A549 (cell line): Measurements from ENCODE around the gene PDE10A. TPM values are rescaled to one million over a fixed set of nuclear protein-coding genes. Genes with fewer than 3 reads are reported as not detected.
A peak's percentile ranks its signal among the peaks of the same experiment; 100 is the strongest.

ENCODE experiments used
- ATAC-seq, 2 experiments: fragments of 200-7000 bp in 1 of 2; fragments of >200 bp in 1 of 2; cut with Nextera tagmentation in 1 of 2; cut with Tn5 transposase in 1 of 2; 3 replicates each; pipeline versions ENCODE4 v1.8.0 to v1.9.1; 2018 to 2020; ENCODE audit warnings: mild to moderate bottlenecking in 1 of 2, moderate library complexity in 1 of 2
- CTCF ChIA-PET: fragments of 300-600 bp; sonication (Branson Sonifier 250); formaldehyde crosslinking; extraction: SDS; loops from one replicate; lab custom pipeline; 2021; ENCODE audit warnings: antibody characterized with exemption, inconsistent platforms; lab: Yijun Ruan, JAX
- POLR2A ChIA-PET: fragments of 350-600 bp; formaldehyde crosslinking; extraction: SDS; loops from one replicate; lab custom pipeline; 2021; ENCODE audit warnings: antibody characterized with exemption, inconsistent platforms; lab: Yijun Ruan, JAX
- DNase-seq, 2 experiments: peaks; one replicate each; pipeline versions ENCODE4 v3.0.0 to v3.0.0-alpha.2; 2011 to 2016; ENCODE audit warnings: low read depth in 1 of 2, low spot score in 1 of 2
- FAIRE-seq: peaks from 2 replicates; lab custom pipeline; 2011; peaks lifted over from hg19 to GRCh38; lab: Jason Lieb, UNC
- H3K27ac ChIP-seq, 2 experiments: fragments of >200 bp; sonication (Bioruptor Twin); formaldehyde crosslinking; 3 replicates each; pipeline ENCODE4 v1.5.1; 2016 to 2017
- H3K4me1 ChIP-seq: fragments of >200 bp; sonication (Bioruptor Twin); formaldehyde crosslinking; 3 replicates; pipeline ENCODE4 v1.6.1; 2016
- H3K4me2 ChIP-seq: fragments of >200 bp; sonication (Bioruptor Twin); formaldehyde crosslinking; 3 replicates; pipeline ENCODE4 v1.6.1; 2016
- H3K4me3 ChIP-seq: fragments of >200 bp; sonication (Bioruptor Twin); formaldehyde crosslinking; 3 replicates; pipeline ENCODE4 v1.5.1; 2016
- H3K9me3 ChIP-seq: fragments of >200 bp; sonication (Bioruptor Twin); formaldehyde crosslinking; 3 replicates; pipeline ENCODE4 v1.6.1; 2016
- BHLHE40 ChIP-seq: IDR thresholded peaks from 2 replicates; pipeline ENCODE4 v1.6.1; 2012; ENCODE audit warnings: low read depth, low read length, inconsistent platforms
- ESRRA ChIP-seq: fragments of 150-350 bp; IDR thresholded peaks from 2 replicates; pipeline ENCODE4 v1.6.1; 2014; ENCODE audit warnings: mild to moderate bottlenecking, low read length, borderline replicate concordance
- FOSL2 ChIP-seq, 2 experiments: fragments of 450-650 bp in 1 of 2; fragments of >200 bp in 1 of 2; sonication (Bioruptor Twin) in 1 of 2; formaldehyde crosslinking; IDR thresholded peaks; 2 replicates each; pipeline versions ENCODE4 v1.5.0 to v1.6.1; 2016 to 2020; ENCODE audit warnings: mild to moderate bottlenecking in 1 of 2, moderate library complexity in 1 of 2
- FOXS1 ChIP-seq: fragments of 250-450 bp; sonication (Bioruptor Pico); IDR thresholded peaks from 2 replicates; pipeline ENCODE4 v1.5.0; 2020; ENCODE audit warnings: mild to moderate bottlenecking, moderate library complexity
- JUNB ChIP-seq: fragments of >200 bp; sonication (Bioruptor Twin); formaldehyde crosslinking; IDR thresholded peaks from 2 replicates; pipeline ENCODE4 v1.6.1; 2016
- KDM5A ChIP-seq: fragments of 200-600 bp; sonication (generic); IDR thresholded peaks from 2 replicates; pipeline ENCODE4 v1.6.1; 2016; ENCODE audit warnings: antibody characterized with exemption, mild to moderate bottlenecking
- MAFK ChIP-seq: fragments of 450-650 bp; IDR thresholded peaks from 2 replicates; pipeline ENCODE4 v1.6.1; 2014; ENCODE audit not compliant: partially characterized antibody
- NPAS2 ChIP-seq: fragments of 250-450 bp; sonication (Bioruptor Pico); IDR thresholded peaks from 2 replicates; pipeline ENCODE4 v1.8.0; 2022; ENCODE audit warnings: mild to moderate bottlenecking, moderate library complexity, borderline replicate concordance
- NR3C1 ChIP-seq: fragments of >200 bp; sonication (Bioruptor Twin); formaldehyde crosslinking; IDR thresholded peaks from 3 replicates; pipeline ENCODE4 v1.6.1; 2017
- POLR2AphosphoS2 ChIP-seq: conservative IDR thresholded peaks from 2 replicates; pipeline ENCODE4 v1.6.1; 2012; ENCODE audit warnings: low read length, improper control_type of control experiment, inconsistent platforms
- SREBF2 ChIP-seq: fragments of 450-650 bp; IDR thresholded peaks from 2 replicates; pipeline ENCODE4 v1.6.1; 2014; ENCODE audit warnings: mild to moderate bottlenecking, moderate library complexity
- ZFP36 ChIP-seq: fragments of 450-650 bp; IDR thresholded peaks from 2 replicates; pipeline ENCODE4 v1.6.1; 2014; ENCODE audit warnings: borderline replicate concordance; ENCODE audit not compliant: partially characterized antibody
- WGBS: methylation state at CpG from one replicate; pipeline ENCODE4 v1.1.6; 2017; ENCODE audit errors: missing lambda C conversion rate; 5-methylcytosine and 5-hydroxymethylcytosine counted together
- polyA plus RNA-seq, 4 experiments: library from polyadenylated mRNA; depleted of rRNA in 3 of 4; stranded (reverse); fragments of >200 nt; fragmentation: RNase III in 1 of 4; extraction: RNeasy Plus Mini Kit Qiagen cat#74134 plus additional on column Dnase treatment in 1 of 4; gene quantifications; 2 replicates in 3 of 4; 3 replicates in 1 of 4; pipeline ENCODE4 v1.2.3, GENCODE V29; 2011 to 2017
- TF ChIP-seq, protein P1 (sequence below): IDR thresholded peaks from 2 replicates; pipeline ENCODE4 v1.6.1; 2012
- TF ChIP-seq, protein P2 (sequence below): fragments of 450-650 bp; IDR thresholded peaks from 2 replicates; pipeline ENCODE4 v1.6.1; 2014; ENCODE audit warnings: antibody characterized with exemption
- TF ChIP-seq, protein P3 (sequence below): fragments of >200 bp; sonication (Bioruptor Twin); formaldehyde crosslinking; IDR thresholded peaks from 3 replicates; pipeline ENCODE4 v1.6.1; 2016
- TF ChIP-seq, protein P4 (sequence below): fragments of >200 bp; sonication (Bioruptor Twin); formaldehyde crosslinking; IDR thresholded peaks from 3 replicates; pipeline ENCODE4 v1.5.1; 2016
- TF ChIP-seq, protein P5 (sequence below): fragments of 250-450 bp; sonication (Bioruptor Pico); IDR thresholded peaks from 2 replicates; pipeline ENCODE4 v1.5.0; 2021; ENCODE audit warnings: mild to moderate bottlenecking, moderate library complexity, borderline replicate concordance

Gene PDE10A
- polyA plus RNA-seq, 2 of the 4 experiments (the other 2 are of a cell fraction) = 44.9 to 92.5 TPM

DNA sequence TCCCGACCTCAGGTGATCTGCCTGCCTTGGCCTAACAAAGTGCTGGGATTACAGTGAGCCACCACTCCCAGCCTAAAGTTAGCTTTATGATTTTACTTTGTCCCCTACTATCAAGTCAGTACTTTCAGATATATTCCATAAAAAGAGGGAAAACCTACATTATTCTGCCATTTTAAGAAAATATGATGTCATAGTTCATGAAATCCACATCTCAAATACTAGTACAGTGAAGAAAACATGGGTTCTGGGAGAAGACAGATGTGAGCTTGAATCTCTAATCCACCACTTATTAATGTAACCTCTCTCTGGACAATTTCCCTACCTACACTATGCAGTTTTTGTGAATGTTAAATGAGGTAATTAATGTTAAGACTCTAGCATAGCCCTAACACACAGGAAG is 74.5 kb downstream of the PDE10A start:
- no peak for DNase-seq
- WGBS = 75% methylated on average over 1 of the region's 1 CpG
- ChIA-PET POLR2A (no interaction called here), CTCF (no interaction called here)
- H3K4me1 ChIP-seq = peaks cover 15% of the 10 kb centered on the region; the same call in 1 of the 3 replicates
- no peak overlapping the region for H3K27ac ChIP-seq
- no peak for ATAC-seq
- TF ChIP-seq POLR2AphosphoS2 (no peak), ESRRA (no peak), ZFP36 (no peak)
- TF ChIP-seq, protein P1, sequence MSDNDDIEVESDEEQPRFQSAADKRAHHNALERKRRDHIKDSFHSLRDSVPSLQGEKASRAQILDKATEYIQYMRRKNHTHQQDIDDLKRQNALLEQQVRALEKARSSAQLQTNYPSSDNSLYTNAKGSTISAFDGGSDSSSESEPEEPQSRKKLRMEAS = no peak
- H3K4me2 ChIP-seq = no peak overlapping the region
- FAIRE-seq = no peak
- peaks cover 12% of the 10 kb centered on the region; the same call in 2 of the 3 replicates for H3K9me3 ChIP-seq
- no peak overlapping the region for H3K4me3 ChIP-seq

DNA sequence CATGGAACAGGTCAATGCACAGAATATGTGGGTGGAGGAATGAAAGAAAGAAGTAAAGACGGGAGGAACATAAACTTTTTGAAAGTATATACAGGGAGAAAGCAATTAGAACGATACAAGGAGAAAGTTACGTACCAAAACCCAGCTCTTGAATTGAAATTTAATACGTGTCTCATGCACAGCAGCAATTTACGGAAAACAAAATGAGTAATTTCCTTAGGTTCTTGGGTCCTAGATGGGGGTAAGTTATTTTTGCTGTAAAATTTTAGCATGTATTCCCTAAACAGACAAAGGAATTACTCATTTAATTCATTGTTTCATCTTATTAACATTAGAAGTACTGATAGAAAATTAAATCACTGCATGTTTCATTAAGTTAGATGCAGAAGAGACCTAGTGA is 75.8 kb downstream of the PDE10A start:
- Histone ChIP-seq H3K4me3 (no peak overlapping the region), H3K27ac (no peak overlapping the region), H3K4me2 (no peak overlapping the region), H3K9me3 (peaks cover 8% of the 10 kb centered on the region; the same call in 2 of the 3 replicates), H3K4me1 (peaks cover 27% of the 10 kb centered on the region; the same call in 1 of the 3 replicates)
- FAIRE-seq (no peak), DNase-seq (no peak), ATAC-seq (no peak)
- POLR2A ChIA-PET = no interaction called here
- WGBS = 91% methylated on average over 5 of the region's 5 CpGs
- CTCF ChIA-PET = no interaction called here
- TF ChIP-seq NPAS2 (CRISPR knock-in tag) = no peak
- TF ChIP-seq, protein P2, sequence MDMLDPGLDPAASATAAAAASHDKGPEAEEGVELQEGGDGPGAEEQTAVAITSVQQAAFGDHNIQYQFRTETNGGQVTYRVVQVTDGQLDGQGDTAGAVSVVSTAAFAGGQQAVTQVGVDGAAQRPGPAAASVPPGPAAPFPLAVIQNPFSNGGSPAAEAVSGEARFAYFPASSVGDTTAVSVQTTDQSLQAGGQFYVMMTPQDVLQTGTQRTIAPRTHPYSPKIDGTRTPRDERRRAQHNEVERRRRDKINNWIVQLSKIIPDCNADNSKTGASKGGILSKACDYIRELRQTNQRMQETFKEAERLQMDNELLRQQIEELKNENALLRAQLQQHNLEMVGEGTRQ = no peak
- TF ChIP-seq MAFK = no peak
- no peak for TF ChIP-seq NR3C1
- TF ChIP-seq KDM5A = no peak
- no peak for TF ChIP-seq BHLHE40
- no peak for TF ChIP-seq JUNB

DNA sequence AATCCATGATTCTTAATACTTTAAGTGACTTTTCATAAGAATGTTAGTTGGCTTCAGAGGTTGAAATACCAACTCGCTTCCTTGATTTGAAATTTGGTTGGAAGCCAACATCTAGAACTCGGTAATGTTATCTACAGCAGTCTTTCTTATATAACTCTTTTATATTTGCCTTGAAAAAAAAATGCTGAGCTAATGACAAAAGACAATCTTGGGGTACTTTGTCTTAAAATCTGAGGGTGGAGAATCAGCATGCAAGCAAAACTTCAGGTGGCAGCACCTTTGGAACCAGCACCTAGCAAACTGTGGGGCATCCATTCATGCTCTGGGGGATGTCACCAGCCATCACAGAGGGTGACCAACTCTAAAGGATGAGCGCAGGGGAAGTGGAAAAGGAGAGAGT is 76.3 kb downstream of the PDE10A start:
- 95% methylated on average over 3 of the region's 3 CpGs for WGBS
- H3K27ac ChIP-seq = no peak overlapping the region
- no peak for ATAC-seq

More for the DNA sequence above, 76.3 kb downstream of the PDE10A start:
- peaks cover 8% of the 10 kb centered on the region; the same call in 2 of the 3 replicates for H3K9me3 ChIP-seq
- no peak overlapping the region for H3K4me3 ChIP-seq
- peak; percentile 70 for TF ChIP-seq MAFK
- TF ChIP-seq FOSL2 (IDR thresholded peaks at IDR 0.05) = no peak
- TF ChIP-seq FOSL2 (CRISPR knock-in tag; IDR thresholded peaks at IDR 0.05) = no peak
- TF ChIP-seq, protein P3, sequence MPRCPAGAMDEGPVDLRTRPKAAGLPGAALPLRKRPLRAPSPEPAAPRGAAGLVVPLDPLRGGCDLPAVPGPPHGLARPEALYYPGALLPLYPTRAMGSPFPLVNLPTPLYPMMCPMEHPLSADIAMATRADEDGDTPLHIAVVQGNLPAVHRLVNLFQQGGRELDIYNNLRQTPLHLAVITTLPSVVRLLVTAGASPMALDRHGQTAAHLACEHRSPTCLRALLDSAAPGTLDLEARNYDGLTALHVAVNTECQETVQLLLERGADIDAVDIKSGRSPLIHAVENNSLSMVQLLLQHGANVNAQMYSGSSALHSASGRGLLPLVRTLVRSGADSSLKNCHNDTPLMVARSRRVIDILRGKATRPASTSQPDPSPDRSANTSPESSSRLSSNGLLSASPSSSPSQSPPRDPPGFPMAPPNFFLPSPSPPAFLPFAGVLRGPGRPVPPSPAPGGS = no peak
- TF ChIP-seq SREBF2 = no peak
- TF ChIP-seq FOXS1 (CRISPR knock-in tag) = no peak
- TF ChIP-seq, protein P4, sequence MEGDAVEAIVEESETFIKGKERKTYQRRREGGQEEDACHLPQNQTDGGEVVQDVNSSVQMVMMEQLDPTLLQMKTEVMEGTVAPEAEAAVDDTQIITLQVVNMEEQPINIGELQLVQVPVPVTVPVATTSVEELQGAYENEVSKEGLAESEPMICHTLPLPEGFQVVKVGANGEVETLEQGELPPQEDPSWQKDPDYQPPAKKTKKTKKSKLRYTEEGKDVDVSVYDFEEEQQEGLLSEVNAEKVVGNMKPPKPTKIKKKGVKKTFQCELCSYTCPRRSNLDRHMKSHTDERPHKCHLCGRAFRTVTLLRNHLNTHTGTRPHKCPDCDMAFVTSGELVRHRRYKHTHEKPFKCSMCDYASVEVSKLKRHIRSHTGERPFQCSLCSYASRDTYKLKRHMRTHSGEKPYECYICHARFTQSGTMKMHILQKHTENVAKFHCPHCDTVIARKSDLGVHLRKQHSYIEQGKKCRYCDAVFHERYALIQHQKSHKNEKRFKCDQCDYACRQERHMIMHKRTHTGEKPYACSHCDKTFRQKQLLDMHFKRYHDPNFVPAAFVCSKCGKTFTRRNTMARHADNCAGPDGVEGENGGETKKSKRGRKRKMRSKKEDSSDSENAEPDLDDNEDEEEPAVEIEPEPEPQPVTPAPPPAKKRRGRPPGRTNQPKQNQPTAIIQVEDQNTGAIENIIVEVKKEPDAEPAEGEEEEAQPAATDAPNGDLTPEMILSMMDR = no peak
- TF ChIP-seq, protein P5, sequence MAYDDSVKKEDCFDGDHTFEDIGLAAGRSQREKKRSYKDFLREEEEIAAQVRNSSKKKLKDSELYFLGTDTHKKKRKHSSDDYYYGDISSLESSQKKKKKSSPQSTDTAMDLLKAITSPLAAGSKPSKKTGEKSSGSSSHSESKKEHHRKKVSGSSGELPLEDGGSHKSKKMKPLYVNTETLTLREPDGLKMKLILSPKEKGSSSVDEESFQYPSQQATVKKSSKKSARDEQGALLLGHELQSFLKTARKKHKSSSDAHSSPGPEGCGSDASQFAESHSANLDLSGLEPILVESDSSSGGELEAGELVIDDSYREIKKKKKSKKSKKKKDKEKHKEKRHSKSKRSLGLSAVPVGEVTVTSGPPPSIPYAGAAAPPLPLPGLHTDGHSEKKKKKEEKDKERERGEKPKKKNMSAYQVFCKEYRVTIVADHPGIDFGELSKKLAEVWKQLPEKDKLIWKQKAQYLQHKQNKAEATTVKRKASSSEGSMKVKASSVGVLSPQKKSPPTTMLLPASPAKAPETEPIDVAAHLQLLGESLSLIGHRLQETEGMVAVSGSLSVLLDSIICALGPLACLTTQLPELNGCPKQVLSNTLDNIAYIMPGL (CRISPR knock-in tag) = no peak
- ChIA-PET POLR2A (no interaction called here), CTCF (interaction anchor here (1.4 kb wide), 1 partner anchor 147 kb away, joined by 3 read pairs; no protein-coding TSS in a partner anchor)
- FAIRE-seq = no peak
- no peak for DNase-seq
- H3K4me2 ChIP-seq = no peak overlapping the region
- H3K4me1 ChIP-seq = peaks cover 29% of the 10 kb centered on the region; the same call in 1 of the 3 replicates
